GM18502 (cell line): Measurements from ENCODE around the gene KLHL22.

ENCODE experiments used
- ATAC-seq: cut with Tn5 transposase; IDR thresholded peaks from one replicate; pipeline ENCODE4 v1.9.1; 2021; ENCODE audit warnings: mild to moderate bottlenecking; ENCODE audit not compliant: unreplicated experiment, poor library complexity

Gene KLHL22

DNA sequence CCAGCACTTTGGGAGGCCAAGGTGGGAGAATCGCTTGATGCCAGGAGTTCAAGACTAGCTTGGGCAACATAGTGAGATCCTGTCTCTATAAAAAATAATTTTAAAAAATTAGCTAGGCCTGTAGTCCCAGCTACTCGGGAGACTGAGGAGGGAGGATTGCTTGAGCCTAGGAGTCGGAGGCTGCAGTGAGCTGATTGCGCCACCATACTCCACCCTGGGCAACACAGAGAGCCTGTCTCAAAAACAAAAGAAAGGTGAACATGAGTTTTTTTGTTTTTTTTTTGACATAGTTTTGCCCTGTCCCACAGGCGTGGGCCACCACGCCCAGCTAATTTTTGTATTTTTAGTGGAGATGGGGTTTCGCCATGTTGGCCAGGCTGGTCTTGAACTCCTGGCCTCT lies 29.5 kb upstream of the KLHL22 start:
- ATAC-seq: no peak

DNA sequence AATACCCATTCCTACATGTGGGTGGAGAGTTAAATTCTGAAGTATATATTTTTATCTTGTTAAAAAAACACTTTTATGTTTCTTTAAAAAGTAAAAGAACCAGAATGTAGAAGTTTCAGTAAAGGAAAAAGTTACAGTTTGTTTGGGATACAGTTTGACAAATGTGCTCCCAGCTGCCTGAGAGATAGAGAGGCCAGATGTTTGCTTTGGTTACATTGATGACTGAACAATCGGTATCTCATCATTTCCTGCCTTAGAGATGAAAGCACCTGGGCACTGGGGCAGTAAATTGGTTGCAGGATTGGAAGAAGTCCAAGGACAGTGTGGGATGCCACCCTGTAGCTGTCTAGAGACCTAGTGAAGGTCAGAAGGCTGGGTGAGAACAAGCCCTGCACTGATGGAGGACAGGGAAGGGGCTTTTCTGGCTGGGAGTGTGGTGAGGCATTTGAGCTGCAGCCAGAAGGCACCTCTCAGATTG lies 28.4 kb upstream of the KLHL22 start:
- no peak for ATAC-seq

DNA sequence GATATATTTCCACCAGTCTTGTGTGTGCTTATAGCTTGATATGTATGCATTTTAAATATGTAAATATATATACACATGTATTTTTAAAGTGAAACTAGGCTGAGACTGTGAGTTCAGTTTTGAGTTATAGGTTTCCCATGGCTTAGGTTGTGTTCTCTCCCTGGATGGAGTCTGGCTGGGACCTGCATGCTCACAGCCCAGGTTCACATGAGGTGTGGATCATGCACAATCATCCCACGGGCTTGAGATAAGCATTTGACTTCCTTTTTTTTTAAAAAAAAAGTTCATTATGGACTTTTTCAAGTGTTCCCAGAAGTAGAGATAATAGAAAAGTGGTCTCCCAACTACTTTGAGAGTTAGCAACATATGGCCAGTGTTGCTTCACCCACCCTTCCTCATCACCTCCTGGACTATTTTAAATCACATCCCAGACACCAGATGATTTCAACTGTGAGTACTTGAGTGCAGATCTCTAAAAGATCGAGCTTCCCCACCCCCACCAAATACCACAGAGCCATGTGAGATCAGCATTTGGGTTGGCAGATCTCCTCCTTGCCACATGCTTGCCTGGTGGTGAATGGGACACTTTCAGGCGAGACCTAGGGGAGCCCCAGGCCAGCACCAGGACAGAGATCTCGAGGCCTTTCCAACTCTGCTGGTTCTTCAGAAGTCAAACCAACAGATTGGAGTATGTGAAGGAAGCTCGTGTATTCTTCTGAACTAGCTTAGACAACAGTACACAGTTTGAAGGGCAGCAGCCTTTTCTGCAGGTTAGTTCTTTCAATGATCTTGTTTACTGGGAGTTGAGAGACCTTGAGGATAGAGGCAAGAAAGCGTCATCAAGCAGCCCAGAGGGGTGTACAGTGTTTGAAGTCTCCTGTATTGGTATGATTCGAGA lies 27.7 kb upstream of the KLHL22 start:
- ATAC-seq: no peak

DNA sequence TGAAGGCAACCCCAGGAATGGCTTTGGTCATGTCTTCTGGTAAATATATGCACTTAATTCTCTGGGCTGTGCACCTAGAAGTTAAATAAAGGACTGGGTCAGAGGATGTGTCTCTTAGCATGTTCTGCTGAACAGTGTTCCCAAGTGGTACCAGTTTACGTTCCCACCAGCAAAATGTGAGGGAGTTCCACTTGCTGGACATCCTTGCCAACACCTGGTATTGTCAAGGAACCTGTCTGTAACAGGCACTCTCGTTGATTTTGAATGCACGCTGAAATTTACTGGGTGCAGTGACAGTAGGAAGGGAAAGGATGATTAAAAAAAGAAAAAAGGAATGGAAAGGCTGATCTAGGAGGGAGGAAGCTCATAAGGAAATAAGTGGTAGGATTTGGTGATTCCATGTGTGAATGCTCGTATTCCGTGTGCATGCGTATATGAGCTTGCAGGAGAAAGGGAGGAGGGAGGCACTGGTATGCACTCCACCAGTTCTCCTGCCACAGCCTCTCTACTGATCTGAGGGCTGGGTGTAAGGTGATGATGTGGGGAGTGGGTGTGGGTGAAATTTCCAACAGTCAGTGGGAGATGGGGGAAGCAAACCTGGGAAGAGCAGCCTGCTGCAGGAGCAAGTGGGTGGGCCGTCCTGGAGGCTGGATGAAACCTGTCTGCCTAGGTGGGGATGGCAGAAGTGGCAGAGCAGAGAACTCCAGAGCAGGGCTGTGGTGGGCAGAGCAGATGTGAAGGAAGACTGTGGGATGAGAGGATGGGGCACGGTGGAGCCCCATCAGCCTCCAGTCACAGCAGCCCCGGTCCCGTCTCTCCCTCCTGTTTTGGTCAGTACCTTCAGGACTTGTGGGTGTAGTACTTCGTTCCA lies 26.8 kb upstream of the KLHL22 start:
- ATAC-seq: no peak

DNA sequence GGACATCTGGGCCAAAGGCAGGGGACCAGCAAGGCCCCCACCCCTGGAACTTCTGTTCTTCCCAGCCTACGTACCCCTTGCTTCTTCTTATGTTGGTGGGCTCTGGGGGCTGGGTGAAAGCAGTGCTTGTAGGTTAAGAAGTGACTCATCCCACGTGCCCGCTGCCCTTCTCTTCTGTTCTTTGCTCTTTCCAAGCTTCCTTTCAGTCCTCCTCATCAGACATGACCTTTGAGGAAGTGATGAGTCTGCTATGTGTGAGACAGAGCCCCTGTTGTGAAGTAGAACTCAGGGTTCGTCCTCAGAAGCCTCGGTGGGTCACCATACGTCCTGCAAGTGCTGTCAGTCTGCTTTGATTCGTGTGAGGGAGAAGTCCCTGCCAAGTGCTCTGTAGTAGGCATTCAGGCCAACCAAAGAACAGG lies 24.5 kb upstream of the KLHL22 start:
- ATAC-seq: no peak

DNA sequence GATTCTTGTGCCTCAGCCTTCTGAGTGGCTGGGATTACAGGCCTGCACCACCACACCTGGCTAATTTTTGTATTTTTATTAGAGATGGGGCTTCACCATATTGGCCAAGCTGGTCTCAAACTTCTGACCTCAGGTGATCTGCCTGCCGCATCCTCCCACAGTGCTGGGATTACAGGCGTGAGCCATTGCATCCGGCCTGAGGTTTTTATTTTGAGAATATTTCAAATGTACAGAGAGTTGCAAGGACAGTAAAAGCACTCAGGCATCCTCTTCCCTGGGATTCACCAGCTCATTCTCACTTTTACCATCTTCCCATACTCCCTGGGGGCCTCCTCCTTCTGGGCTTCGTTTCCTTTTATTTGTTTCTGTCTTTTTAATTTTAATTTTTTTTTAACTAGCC lies 24.0 kb upstream of the KLHL22 start:
- ATAC-seq: no peak

DNA sequence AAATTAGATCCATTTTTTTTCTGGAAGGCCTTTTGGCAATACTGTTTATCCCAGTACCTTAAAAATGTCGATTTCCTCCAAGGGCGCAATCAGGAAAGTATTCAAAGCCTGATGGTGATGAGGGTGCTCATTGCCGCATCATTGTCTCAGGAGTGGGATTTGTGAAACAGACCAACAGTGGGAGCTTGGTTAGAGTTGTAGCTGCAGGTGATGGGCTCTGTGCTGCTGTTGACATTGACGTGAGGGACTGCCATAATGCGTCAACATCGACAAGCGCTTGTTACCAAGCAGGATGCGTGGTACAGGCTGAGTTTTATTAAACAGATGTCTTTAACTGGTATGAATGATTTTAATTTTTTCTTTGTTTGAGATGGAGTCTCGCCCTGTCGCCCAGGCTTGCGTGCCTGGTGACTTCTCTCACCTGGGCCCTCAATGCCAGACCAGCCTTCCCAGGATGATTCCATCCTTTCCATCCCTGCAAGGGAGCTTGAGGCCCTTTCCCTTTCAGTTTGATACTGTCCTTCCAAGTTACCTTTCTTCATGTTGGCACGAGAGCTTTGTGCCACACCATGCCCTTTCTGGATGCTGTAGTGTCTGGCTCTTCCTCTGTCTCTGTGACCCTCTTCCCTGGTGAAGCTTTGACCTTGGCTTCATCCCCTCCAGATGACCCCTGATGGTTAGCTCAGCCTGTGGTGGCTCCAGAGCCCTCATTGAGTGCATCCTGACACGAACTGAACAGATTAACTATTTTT lies 22.4 kb upstream of the KLHL22 start:
- no peak for ATAC-seq

DNA sequence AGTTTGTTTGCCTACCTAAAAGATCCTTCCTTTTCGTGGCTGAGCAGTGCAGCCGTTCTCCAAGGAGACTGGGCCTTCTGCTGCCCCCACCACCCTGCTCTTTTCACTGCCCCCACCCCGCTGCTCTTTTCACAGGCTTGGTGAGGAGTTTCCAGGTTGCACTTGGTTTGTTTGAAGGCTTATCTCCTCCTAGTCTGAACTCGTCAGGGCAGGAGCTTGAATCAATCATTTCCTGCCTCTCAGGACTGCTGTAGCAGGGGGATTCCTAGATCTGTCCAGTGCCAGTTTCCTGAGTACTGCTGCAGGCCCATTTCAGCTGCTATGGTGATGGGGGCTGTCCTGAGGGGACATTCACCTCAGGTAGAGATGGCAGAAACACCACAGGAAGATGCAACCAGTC lies 21.8 kb upstream of the KLHL22 start:
- no peak for ATAC-seq

DNA sequence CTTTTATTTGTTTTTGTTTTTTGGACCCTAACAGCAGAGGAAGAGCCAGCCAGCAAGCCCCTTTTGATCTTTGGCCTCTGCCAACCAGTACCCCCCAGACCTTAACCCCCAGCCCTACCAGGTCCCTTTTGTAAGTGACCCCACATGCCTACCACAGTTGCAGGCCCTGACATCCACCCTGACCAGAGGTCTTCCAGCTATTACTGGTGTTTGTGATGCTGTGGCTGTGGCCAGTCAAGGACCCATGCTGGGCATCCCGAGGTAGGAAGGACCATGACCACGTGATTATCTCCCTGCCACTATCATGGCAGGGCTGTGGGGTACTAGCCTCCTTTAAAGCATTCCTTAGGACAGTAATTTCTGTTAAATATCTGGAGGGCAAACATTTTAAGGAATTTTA lies 20.8 kb upstream of the KLHL22 start:
- no peak for ATAC-seq

DNA sequence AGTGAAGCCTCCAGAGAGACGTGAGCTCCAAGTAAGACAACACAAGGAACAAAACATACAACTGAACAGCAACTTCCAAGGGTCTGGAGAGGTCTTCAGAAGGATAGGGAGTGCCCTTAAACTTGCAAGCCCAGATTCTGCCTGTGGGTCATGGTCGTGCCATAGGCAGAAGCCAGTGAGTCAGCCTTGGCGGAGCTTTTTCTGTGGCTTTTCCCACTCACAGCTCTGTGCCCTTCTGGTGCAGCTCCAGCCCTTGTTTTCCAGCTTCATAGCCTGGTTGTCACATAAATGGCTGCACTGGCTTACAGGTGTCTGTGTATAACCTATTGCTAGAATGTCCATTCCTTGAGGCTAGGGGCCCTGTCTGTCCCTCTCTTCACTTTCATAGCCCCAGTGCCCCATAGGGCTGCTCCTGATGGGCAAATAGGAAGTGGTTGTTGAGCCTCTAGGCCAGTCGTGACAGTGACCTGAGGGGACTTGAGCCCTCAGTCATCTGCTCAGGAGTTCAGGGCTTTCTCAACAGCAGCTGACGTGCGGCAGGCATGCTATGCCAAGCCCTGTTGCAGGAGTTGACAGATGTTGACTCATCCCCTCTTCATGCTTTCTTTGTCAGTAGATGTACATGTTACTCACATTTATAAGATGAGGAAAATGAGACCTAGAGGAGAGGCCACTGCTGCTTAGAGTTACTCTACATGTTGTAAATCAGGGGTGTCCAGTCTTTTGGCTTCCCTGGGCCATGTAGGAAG lies 19.2 kb upstream of the KLHL22 start:
- ATAC-seq: no peak

DNA sequence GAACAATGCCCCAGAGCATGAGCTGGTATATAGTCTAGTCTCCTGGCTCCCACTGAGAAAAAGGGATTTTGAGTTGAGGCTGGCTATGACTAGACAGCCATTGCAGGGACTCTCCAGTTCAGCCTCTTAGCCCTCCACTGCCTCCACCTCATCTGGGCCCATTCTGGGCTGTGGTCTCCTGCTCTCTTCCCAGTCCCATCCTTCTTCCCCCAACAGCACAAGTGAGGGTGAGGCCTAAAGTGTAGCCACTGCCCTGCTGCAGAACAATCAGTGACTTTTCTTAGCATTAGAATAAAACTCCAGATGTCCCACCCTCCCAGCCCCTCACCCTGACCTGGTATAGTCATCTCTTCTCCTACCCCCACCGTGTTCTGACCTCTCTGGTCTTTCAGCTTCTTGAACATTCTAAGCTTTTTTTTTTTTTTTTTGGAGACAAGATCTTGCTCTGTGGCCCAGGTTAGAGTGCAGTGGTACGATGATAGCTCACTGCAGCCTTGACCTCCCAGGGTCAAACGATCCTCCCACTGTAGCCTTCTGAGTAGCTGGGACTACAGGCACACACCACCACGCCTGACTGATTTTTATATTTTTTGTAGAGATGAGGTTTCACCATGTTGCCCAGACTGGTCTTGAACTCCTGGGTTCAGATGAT lies 16.1 kb upstream of the KLHL22 start:
- no peak for ATAC-seq

DNA sequence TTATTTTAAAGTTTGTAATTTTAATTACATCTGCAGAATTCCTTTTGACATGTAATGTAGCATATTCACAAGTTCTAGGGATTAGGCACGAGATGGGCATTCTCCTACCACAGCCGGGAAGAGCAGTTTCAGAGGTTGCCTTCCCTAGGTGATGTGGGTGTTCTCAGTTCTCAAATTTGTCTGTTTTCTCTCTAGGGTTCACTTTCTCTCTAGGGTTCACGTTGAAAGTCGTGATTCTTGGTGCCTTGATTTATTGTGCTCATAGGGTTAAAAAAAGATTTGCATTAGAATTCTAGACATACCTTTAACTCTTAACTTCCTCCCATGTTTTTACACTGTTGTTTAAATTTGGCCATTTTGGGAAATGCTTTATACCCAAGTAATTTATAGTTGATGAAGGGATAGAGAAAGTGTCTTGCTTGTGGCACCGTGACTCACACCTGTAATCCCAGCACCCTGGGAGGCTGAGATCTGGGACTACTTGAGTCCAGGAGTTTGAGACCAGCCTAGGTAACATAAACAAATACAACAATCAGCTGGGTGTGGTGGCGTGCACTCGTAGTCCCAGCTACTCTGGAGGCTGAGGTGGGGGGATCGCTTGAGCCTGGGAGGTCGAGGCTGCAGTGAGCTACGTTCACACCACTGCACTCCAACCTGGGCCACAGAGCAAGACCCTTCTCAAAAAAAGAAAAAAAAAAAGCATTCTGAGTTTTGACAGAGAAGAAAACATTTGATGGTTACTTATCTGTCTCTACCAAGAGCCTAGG lies 15.4 kb upstream of the KLHL22 start:
- no peak for ATAC-seq

DNA sequence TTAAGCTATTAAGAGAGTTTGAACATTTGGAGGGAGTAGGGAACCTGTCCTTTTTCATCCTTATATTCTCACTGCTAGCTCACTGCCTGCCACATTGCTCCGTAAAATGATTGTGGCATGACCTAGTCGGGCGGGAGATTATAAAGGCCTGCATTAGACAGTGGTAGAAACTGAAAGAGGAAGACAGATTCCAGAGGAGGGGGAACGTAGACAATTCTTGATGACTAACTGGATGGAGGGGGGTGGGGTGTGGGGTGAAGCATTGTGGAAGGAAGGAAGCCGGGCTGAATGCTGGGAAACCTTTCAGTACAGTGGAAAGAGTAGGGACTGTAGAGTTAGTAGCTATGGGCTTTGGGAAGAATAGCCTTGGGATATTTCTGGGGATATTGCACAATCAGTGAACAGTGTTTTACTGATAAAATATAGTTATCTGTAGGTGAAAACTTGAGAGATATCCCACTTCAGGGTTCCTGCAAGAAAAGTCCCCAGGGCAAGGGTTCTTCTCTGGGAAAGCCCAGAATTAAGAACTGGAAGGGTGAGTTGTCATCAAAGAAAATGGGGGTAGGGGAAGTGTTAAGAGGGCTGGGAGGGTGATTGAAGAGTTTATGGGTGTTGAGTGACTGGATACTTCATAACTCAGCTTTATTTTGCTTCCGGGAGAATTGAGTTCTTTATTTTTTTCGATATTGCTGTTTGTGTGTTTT lies 13.9 kb upstream of the KLHL22 start:
- no peak for ATAC-seq

DNA sequence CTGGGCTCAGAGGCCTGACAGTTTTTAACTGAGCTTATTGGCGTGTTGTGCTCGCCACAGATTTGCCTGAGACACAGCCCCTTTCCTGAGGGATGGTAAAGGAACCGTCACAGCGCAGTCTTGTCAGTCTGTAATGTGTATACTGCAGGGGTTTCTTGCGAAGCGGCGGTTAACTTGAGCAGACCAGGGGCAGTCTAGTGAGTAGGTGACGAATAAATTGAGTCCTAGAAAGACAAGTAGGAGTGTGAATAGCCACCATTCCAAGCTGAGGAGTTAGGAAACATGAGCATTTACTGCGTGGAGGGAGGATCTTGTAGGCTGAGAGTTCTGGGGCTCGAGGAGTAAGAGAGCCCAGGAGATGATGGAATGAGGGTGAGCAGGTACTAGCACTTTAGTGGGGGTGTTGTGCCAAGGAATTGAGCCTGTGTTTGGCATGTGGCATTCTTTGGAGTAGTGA lies 13.2 kb upstream of the KLHL22 start:
- ATAC-seq: no peak

DNA sequence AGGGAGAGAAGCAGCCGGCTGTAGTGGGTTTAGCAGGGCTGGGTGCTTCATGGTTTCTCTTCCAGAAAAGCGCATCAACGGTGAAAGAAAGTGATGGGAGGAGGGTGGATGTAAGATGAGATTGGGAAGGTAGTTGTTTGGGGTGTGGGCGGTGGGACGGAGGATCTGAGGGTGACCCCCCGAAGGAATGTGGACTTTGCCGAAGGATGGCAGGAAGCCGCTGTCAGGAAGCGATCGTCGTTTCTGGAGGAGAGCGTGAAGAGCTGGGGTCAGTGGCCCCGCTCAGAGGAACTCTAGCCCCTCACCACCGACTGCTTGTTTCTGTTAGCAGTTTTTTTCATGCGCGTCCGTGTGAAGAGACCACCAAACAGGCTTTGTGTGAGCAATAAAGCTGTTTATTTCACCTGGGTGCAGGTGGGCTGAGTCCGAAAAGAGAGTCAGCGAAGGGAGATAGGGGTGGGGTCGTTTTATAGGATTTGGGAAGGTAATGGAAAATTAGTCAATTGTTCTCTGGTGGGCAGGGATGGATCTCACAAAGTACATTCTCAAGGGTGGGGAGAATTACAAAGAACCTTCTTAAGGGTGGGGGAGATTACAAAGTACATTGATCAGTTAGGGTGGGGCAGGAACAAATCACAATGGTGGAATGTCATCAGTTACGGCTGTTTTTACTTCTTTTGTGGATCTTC lies 12.6 kb upstream of the KLHL22 start:
- peak; percentile 19 for ATAC-seq

DNA sequence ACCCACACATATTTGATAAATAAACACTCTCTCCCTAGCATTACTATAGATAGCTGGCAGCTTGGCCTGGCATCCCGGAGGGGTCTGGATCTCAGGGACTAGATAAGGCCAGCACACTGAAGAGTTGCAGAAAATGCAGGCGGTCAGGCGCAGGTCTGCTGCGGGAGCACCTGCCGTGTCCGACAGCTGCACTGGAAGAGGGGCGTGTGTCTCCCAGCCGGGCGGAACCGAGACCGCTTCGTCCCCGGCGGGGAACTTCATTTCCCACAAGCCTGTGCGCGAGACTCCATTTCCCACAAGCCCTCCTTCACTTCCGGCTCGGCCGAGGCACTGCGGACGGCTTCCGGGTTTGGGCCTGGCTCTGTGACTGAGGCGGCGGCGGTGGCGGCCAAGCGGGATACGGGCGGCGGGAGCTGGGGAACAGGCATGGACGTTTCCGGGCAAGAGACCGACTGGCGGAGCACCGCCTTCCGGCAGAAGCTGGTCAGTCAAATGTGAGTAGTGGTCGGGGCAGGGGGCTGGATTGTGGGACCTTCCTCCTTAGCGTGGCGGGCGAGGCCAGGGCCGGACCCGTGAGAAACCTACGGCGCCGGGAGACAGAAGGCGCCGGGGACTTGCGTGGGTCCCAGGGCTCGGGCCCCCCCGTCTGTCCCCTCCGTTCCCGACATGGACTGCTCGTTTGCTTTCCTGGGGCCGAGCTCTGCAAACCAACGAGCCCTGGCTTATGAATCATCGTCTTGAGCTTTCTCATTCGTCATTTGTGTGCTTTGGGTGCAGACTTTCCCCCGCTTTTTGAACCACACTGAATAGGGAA lies 11.9 kb upstream of the KLHL22 start, which contains the start of gene MED15:
TSS of gene MED15 (plus strand) at position 358 of the 814 bp plus-strand sequence. CDS start at position 427, 69 bp downstream.
- ATAC-seq: peak; percentile 82
